Endothelial cell of umbilical vein (primary cell): Measurements from ENCODE around the gene CDX2.

Source experiments
- EZH2 ChIP-seq: IDR thresholded peaks from 2 replicates; pipeline ENCODE4 v1.6.1; 2012; ENCODE audit warnings: borderline replicate concordance, low read depth, mild to moderate bottlenecking, moderate library complexity, low read length, inconsistent platforms; ENCODE audit not compliant: severe bottlenecking
- POLR2A ChIP-seq: IDR thresholded peaks from 2 replicates; pipeline ENCODE4 v1.6.1; 2012; ENCODE audit warnings: low read depth, mild to moderate bottlenecking, control low read depth, low read length
- POLR2AphosphoS5 ChIP-seq: IDR thresholded peaks from 2 replicates; pipeline ENCODE4 v1.6.1; 2012; ENCODE audit warnings: low read depth, mild to moderate bottlenecking, control low read depth, low read length, moderate library complexity; ENCODE audit not compliant: insufficient read depth
- TF ChIP-seq, protein P1 (sequence below), 2 donors: IDR thresholded peaks; 1 replicate in 1 of 2; 2 replicates in 1 of 2; pipeline ENCODE4 v1.5.1; 2011; ENCODE audit warnings: low read length in 2 of 2, mild to moderate bottlenecking in 2 of 2, moderate library complexity in 2 of 2, control low read depth in 1 of 2, inconsistent platforms in 1 of 2, low read depth in 1 of 2; ENCODE audit not compliant: insufficient read depth in 1 of 2; ENCODE audit errors: extremely low read depth in 1 of 2
- TF ChIP-seq, protein P2 (sequence below): IDR thresholded peaks from 2 replicates; pipeline ENCODE4 v1.6.1; 2011; ENCODE audit not compliant: insufficient read depth, insufficient read length

DNA sequence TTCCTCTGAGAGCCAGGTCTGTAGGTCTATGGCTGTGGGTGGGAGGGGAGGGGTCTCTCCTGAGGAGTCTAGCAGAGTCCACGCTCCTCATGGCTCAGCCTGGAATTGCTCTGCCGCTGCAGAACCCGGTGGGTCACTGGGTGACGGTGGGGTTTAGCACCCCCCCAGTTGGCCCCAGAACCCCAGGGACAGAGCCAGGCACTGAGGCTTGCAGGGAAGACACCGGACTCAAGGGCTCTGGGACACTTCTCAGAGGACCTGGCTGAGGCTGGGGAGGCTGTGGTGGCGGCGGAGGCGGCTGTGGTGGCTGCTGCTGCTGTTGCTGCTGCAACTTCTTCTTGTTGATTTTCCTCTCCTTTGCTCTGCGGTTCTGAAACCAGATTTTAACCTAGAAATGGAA lies 6.1 kb downstream of the CDX2 start:
- TF ChIP-seq, protein P1, sequence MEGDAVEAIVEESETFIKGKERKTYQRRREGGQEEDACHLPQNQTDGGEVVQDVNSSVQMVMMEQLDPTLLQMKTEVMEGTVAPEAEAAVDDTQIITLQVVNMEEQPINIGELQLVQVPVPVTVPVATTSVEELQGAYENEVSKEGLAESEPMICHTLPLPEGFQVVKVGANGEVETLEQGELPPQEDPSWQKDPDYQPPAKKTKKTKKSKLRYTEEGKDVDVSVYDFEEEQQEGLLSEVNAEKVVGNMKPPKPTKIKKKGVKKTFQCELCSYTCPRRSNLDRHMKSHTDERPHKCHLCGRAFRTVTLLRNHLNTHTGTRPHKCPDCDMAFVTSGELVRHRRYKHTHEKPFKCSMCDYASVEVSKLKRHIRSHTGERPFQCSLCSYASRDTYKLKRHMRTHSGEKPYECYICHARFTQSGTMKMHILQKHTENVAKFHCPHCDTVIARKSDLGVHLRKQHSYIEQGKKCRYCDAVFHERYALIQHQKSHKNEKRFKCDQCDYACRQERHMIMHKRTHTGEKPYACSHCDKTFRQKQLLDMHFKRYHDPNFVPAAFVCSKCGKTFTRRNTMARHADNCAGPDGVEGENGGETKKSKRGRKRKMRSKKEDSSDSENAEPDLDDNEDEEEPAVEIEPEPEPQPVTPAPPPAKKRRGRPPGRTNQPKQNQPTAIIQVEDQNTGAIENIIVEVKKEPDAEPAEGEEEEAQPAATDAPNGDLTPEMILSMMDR (IDR thresholded peaks at IDR 0.05; ENCODE audit: extremely low read depth in 1 of 2, insufficient read depth in 1 of 2, low read depth in 1 of 2, low read length in 2 of 2): no peak
- TF ChIP-seq POLR2A (no peak), POLR2AphosphoS5 (no peak), EZH2 (no peak)
- TF ChIP-seq, protein P2, sequence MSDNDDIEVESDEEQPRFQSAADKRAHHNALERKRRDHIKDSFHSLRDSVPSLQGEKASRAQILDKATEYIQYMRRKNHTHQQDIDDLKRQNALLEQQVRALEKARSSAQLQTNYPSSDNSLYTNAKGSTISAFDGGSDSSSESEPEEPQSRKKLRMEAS: no peak
